A673 (cell line): ENCODE data around the gene TENM4. TPM values are rescaled to one million over a fixed set of nuclear protein-coding genes. Genes with fewer than 3 reads are reported as not detected.

ENCODE experiments used
- BruUV-seq: library from RNA; stranded (reverse); fragments of 400-500 nt; replicated peaks from 2 replicates; lab custom pipeline; 2021; lab: Mats Ljungman, UMichigan
- CTCF ChIA-PET: fragments of 300-600 bp; sonication (Branson Sonifier 250); formaldehyde crosslinking; loops from one replicate; lab custom pipeline; 2022; ENCODE audit warnings: antibody characterized with exemption; lab: Charles Lee
- POLR2A ChIA-PET: fragments of 300-600 bp; sonication (Branson Sonifier 250); formaldehyde crosslinking; loops from one replicate; lab custom pipeline; 2022; ENCODE audit warnings: antibody characterized with exemption; ENCODE audit not compliant: low non-redundant PET; lab: Charles Lee
- DNase-seq: peaks from one replicate; pipeline ENCODE4 v3.0.0-alpha.2; 2015; ENCODE audit warnings: low spot score
- H3K27ac ChIP-seq: fragments of 200-600 bp; sonication (generic); 2 replicates; pipeline ENCODE4 v1.5.1; 2016; ENCODE audit warnings: mixed run types, low read depth, mild to moderate bottlenecking, mixed read lengths, antibody characterized with exemption, low read length; ENCODE audit not compliant: poor library complexity, severe bottlenecking
- H3K27me3 ChIP-seq: fragments of 200-600 bp; sonication (generic); replicated peaks from 2 replicates; pipeline ENCODE4 v1.6.1; 2017; ENCODE audit warnings: mixed run types, low read depth, mild to moderate bottlenecking, mixed read lengths, antibody characterized with exemption, low read length; ENCODE audit not compliant: insufficient read depth, poor library complexity
- H3K36me3 ChIP-seq: fragments of 200-600 bp; sonication (generic); 2 replicates; pipeline ENCODE4 v1.6.1; 2016; ENCODE audit warnings: mixed run types, mild to moderate bottlenecking, mixed read lengths, antibody characterized with exemption, low read length; ENCODE audit not compliant: insufficient read depth, poor library complexity, severe bottlenecking
- H3K4me1 ChIP-seq: fragments of 200-600 bp; sonication (generic); 2 replicates; pipeline ENCODE4 v1.6.1; 2017; ENCODE audit warnings: mixed run types, mild to moderate bottlenecking, mixed read lengths, antibody characterized with exemption, low read length; ENCODE audit not compliant: insufficient read depth, poor library complexity, severe bottlenecking
- H3K4me3 ChIP-seq: fragments of 200-600 bp; sonication (generic); 2 replicates; pipeline ENCODE4 v1.5.1; 2016; ENCODE audit warnings: low read depth, mixed run types, mild to moderate bottlenecking, mixed read lengths, low read length; ENCODE audit not compliant: poor library complexity, severe bottlenecking
- H3K9me3 ChIP-seq: fragments of 200-600 bp; sonication (generic); 2 replicates; pipeline ENCODE4 v1.6.1; 2016; ENCODE audit warnings: mixed run types, low read depth, mild to moderate bottlenecking, mixed read lengths, antibody characterized with exemption, low read length; ENCODE audit not compliant: poor library complexity, severe bottlenecking
- EZH2 ChIP-seq: fragments of 200-600 bp; sonication (generic); IDR thresholded peaks from 2 replicates; pipeline ENCODE4 v1.6.1; 2017; ENCODE audit warnings: borderline replicate concordance, low read depth, mild to moderate bottlenecking, mixed read lengths, antibody characterized with exemption, low read length; ENCODE audit not compliant: poor library complexity, severe bottlenecking
- intact Hi-C: fragments of 100-400 bp; cut with micrococcal nuclease; formaldehyde crosslinking; loops from one replicate; pipeline ENCODE4 v1.10.0; 2022; ENCODE audit not compliant: unreplicated experiment
- total RNA-seq: library from RNA; stranded (reverse); gene quantifications from 2 replicates; pipeline ENCODE4 v1.2.3, GENCODE V29; 2021
- TF ChIP-seq, protein P1 (sequence below): fragments of 300-800, 200-600 bp; sonication (generic); conservative IDR thresholded peaks from 2 replicates; pipeline ENCODE4 v1.5.1; 2017; ENCODE audit warnings: low read depth, mild to moderate bottlenecking, antibody characterized with exemption, low read length, moderate library complexity, mixed read lengths

Gene TENM4
- total RNA-seq, 1 experiment from 2014 or later, result 0.11 TPM

DNA sequence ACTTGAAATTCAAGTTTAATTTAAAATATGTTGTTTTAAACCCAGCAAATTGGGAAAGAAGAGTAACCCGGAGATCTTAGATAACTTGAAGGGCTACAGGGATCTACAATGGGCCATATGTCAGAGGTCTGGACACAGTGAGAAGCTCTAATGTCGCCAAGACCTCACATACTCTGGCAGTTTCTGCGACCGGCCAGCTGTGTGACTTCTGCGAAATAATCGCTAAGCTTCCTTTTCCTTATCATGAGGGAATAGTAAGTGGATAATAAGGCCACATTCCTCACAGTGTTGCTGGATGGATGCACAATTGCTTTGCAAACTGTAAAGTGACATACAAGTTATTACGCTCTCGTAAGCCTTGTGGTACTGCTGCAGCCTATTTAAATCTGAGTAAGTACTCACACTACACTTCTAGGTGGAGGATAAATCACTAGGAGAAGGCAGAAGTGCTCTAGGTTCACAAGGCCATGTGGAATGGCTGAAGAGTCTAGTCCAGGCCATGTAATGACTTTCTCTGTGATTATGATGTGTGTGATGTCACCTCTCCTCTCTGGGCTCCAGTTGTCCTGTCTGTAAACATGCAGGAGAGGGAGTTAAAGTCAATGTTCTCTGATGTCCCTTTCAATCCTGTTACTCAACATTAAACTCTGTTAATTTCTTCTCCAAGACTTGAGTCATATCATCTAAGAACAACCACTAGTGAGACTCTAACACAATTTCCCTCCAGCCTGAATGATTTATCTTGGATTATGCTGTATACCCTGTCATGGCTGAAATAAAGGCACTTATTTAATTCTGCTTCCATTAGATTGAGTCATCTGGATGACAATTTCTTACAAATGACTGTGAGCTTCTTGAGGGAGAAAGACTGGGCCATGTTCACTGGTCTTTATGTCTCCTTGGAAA lies 673.5 kb downstream of the TENM4 start:
- POLR2A ChIA-PET, result no interaction called here

GRCh38 chr11:78764946-78765345 lies 675.9 kb downstream of the TENM4 start:
- POLR2A ChIA-PET, result no interaction called here
- no peak for DNase-seq
- no peak overlapping the region for H3K27ac ChIP-seq
- H3K4me1 ChIP-seq, result no peaks in the 10 kb centered on the region
- TF ChIP-seq EZH2, result no peak
- TF ChIP-seq, protein P1, sequence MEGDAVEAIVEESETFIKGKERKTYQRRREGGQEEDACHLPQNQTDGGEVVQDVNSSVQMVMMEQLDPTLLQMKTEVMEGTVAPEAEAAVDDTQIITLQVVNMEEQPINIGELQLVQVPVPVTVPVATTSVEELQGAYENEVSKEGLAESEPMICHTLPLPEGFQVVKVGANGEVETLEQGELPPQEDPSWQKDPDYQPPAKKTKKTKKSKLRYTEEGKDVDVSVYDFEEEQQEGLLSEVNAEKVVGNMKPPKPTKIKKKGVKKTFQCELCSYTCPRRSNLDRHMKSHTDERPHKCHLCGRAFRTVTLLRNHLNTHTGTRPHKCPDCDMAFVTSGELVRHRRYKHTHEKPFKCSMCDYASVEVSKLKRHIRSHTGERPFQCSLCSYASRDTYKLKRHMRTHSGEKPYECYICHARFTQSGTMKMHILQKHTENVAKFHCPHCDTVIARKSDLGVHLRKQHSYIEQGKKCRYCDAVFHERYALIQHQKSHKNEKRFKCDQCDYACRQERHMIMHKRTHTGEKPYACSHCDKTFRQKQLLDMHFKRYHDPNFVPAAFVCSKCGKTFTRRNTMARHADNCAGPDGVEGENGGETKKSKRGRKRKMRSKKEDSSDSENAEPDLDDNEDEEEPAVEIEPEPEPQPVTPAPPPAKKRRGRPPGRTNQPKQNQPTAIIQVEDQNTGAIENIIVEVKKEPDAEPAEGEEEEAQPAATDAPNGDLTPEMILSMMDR, result no peak
- H3K27me3 ChIP-seq, result peaks cover 9% of the 10 kb centered on the region
- no peak overlapping the region for H3K4me3 ChIP-seq
- intact Hi-C loops, result no loop called here
- H3K9me3 ChIP-seq, result no peaks in the 10 kb centered on the region
- no TSS peak for BruUV-seq
- H3K36me3 ChIP-seq, result no peaks in the 10 kb centered on the region
- CTCF ChIA-PET, result no interaction called here

More for the DNA sequence above, 673.5 kb downstream of the TENM4 start:
- H3K27ac ChIP-seq, result no peak overlapping the region
- BruUV-seq, result no TSS peak
- no peak for DNase-seq
- H3K4me1 ChIP-seq, result no peaks in the 10 kb centered on the region
- no peaks in the 10 kb centered on the region for H3K9me3 ChIP-seq
- no peak overlapping the region for H3K4me3 ChIP-seq
- H3K27me3 ChIP-seq, result peaks cover 10% of the 10 kb centered on the region
- H3K36me3 ChIP-seq, result no peaks in the 10 kb centered on the region
- intact Hi-C loops, result no loop called here
- TF ChIP-seq, protein P1, result no peak
- no peak for TF ChIP-seq EZH2
- CTCF ChIA-PET, result no interaction called here

- TF ChIP-seq EZH2, result no peak
- TF ChIP-seq, protein P1, result no peak
Observed at GRCh38 chr11:78763664-78764063, 677.2 kb downstream of the TENM4 start.

More at GRCh38 chr11:78763664-78764063, 677.2 kb downstream of the TENM4 start:
- POLR2A ChIA-PET, result no interaction called here
- BruUV-seq, result no TSS peak
- H3K36me3 ChIP-seq, result no peaks in the 10 kb centered on the region
- no peaks in the 10 kb centered on the region for H3K4me1 ChIP-seq
- CTCF ChIA-PET, result no interaction called here
- H3K4me3 ChIP-seq, result no peak overlapping the region
- no peaks in the 10 kb centered on the region for H3K9me3 ChIP-seq
- peaks cover 18% of the 10 kb centered on the region for H3K27me3 ChIP-seq
- no peak overlapping the region for H3K27ac ChIP-seq
- DNase-seq, result no peak
- intact Hi-C loops, result no loop called here
